NB4 (cell line): ENCODE results near the gene SYNE3.

ENCODE experiments used
- DNase-seq: peaks from one replicate; pipeline ENCODE4 v3.0.0; 2010; ENCODE audit warnings: low read depth
- H3K4me3 ChIP-seq: one replicate; pipeline ENCODE4 v1.5.1; 2011; ENCODE audit warnings: mild to moderate bottlenecking, low read depth, low read length, moderate library complexity
- CTCF ChIP-seq: IDR thresholded peaks from one replicate; pipeline ENCODE4 v1.5.1; 2012; ENCODE audit warnings: low read depth, low read length
- MAX ChIP-seq: IDR thresholded peaks from 2 replicates; pipeline ENCODE4 v1.6.1; 2011; ENCODE audit warnings: low read depth, low read length
- MYC ChIP-seq: IDR thresholded peaks from 2 replicates; pipeline ENCODE4 v1.6.1; 2011; ENCODE audit warnings: low read depth, low read length
- POLR2A ChIP-seq: IDR thresholded peaks from 2 replicates; pipeline ENCODE4 v1.6.1; 2011; ENCODE audit warnings: mild to moderate bottlenecking; ENCODE audit not compliant: insufficient read length; ENCODE audit errors: extremely low read depth

Gene SYNE3

GRCh38 chr14:95533822-95534221, 17.4 kb upstream of the SYNE3 start:
- no peak for TF ChIP-seq MAX
- no peak for TF ChIP-seq POLR2A
- TF ChIP-seq MYC: no peak
- peak; percentile 56 for DNase-seq
- peak overlapping the region; percentile 98 for H3K4me3 ChIP-seq

GRCh38 chr14:95533391-95533821, 17.0 kb upstream of the SYNE3 start:
- H3K4me3 ChIP-seq: peak overlapping the region; percentile 98
- TF ChIP-seq CTCF (no peak), MAX (peak; percentile 63), MYC (peak; percentile 24; the same call in 1 of the 2 replicates)
- DNase-seq: peak; percentile 77

GRCh38 chr14:95531969-95532368, 15.5 kb upstream of the SYNE3 start:
- no peak for DNase-seq
- peak overlapping the region; percentile 98 for H3K4me3 ChIP-seq
- TF ChIP-seq MYC: no peak
- no peak for TF ChIP-seq POLR2A
- no peak for TF ChIP-seq MAX
- TF ChIP-seq CTCF: no peak

- peak overlapping the region; percentile 98 for H3K4me3 ChIP-seq
- DNase-seq: no peak
- TF ChIP-seq MYC: no peak
- no peak for TF ChIP-seq CTCF
- TF ChIP-seq POLR2A: no peak
- TF ChIP-seq MAX: no peak
Measured at GRCh38 chr14:95531473-95531872, 15.0 kb upstream of the SYNE3 start.

GRCh38 chr14:95530473-95531276, 14.2 kb upstream of the SYNE3 start:
- peak overlapping the region; percentile 98 for H3K4me3 ChIP-seq
- TF ChIP-seq CTCF: no peak
- no peak for TF ChIP-seq MYC
- no peak for TF ChIP-seq POLR2A
- no peak for TF ChIP-seq MAX
- no peak for DNase-seq

GRCh38 chr14:95529216-95529615, 12.8 kb upstream of the SYNE3 start:
- no peak overlapping the region for H3K4me3 ChIP-seq
- no peak for DNase-seq
- TF ChIP-seq MYC: no peak
- no peak for TF ChIP-seq MAX
- no peak for TF ChIP-seq POLR2A
- TF ChIP-seq CTCF: no peak
